Hematopoietic multipotent progenitor cell (in vitro differentiated cells): Measurements from ENCODE around the gene LSMEM2. TPM values are rescaled to one million over a fixed set of nuclear protein-coding genes. Genes with fewer than 3 reads are reported as not detected.
"Not testable (repeated sequence)": the region's sequence is repeated elsewhere in the genome, so short reads cannot be mapped to it uniquely, and the experiment has no call there.

Source experiments
- DNase-seq, 3 donors: peaks; one replicate each; pipeline ENCODE4 v3.0.0-alpha.2; 2011 to 2015; ENCODE audit warnings: low read depth in 2 of 3, low spot score in 2 of 3
- total RNA-seq: library from RNA; depleted of rRNA; stranded (reverse); fragments of >200 nt; gene quantifications from one replicate; pipeline ENCODE4 v1.2.3, GENCODE V29; 2012

LSMEM2 gene
- total RNA-seq, 1 donor: not detected

GRCh38 chr3:50263478-50264382 is 15.2 kb upstream of the LSMEM2 start:
- no peak for DNase-seq

GRCh38 chr3:50264383-50264963 is 14.4 kb upstream of the LSMEM2 start:
- DNase-seq: no peak

- DNase-seq: no peak
Observed at GRCh38 chr3:50264964-50265485, 13.9 kb upstream of the LSMEM2 start.

- no peak for DNase-seq
Observed at GRCh38 chr3:50265571-50265970, 13.3 kb upstream of the LSMEM2 start.

GRCh38 chr3:50266017-50266416 is 12.9 kb upstream of the LSMEM2 start:
- DNase-seq: no peak

GRCh38 chr3:50266836-50267235 is 12.1 kb upstream of the LSMEM2 start:
- DNase-seq: no peak

GRCh38 chr3:50267280-50267913 is 11.5 kb upstream of the LSMEM2 start:
- no peak for DNase-seq

GRCh38 chr3:50268276-50268675 is 10.6 kb upstream of the LSMEM2 start:
- DNase-seq: no peak

- DNase-seq: no peak
Observed at GRCh38 chr3:50268703-50269451, 10.0 kb upstream of the LSMEM2 start, which contains the start of gene SEMA3B. Gene SEMA3B, plus strand, starts transcription at chr3:50269147. Its CDS starts 94 bp downstream, at chr3:50269241.

- no peak for DNase-seq
Observed at GRCh38 chr3:50269460-50269859, 9.4 kb upstream of the LSMEM2 start.

GRCh38 chr3:50269977-50270413 is 8.9 kb upstream of the LSMEM2 start:
- no peak for DNase-seq

- DNase-seq: no peak
Observed at GRCh38 chr3:50270422-50271224, 8.3 kb upstream of the LSMEM2 start.

- no peak for DNase-seq
Observed at GRCh38 chr3:50271314-50271936, 7.5 kb upstream of the LSMEM2 start.

- not testable (repeated sequence) for DNase-seq
Observed at GRCh38 chr3:50272538-50272910, 6.4 kb upstream of the LSMEM2 start.

GRCh38 chr3:50272911-50273688 is 5.8 kb upstream of the LSMEM2 start:
- peak; percentile 74 to 82 (median 79) for DNase-seq

- DNase-seq: no peak
Observed at GRCh38 chr3:50273689-50274065, 5.2 kb upstream of the LSMEM2 start.

- DNase-seq: peak; percentile 55 to 77 (median 71)
Observed at GRCh38 chr3:50274371-50275104, 4.3 kb upstream of the LSMEM2 start.
